ENCODE results near the gene APP.

DNA sequence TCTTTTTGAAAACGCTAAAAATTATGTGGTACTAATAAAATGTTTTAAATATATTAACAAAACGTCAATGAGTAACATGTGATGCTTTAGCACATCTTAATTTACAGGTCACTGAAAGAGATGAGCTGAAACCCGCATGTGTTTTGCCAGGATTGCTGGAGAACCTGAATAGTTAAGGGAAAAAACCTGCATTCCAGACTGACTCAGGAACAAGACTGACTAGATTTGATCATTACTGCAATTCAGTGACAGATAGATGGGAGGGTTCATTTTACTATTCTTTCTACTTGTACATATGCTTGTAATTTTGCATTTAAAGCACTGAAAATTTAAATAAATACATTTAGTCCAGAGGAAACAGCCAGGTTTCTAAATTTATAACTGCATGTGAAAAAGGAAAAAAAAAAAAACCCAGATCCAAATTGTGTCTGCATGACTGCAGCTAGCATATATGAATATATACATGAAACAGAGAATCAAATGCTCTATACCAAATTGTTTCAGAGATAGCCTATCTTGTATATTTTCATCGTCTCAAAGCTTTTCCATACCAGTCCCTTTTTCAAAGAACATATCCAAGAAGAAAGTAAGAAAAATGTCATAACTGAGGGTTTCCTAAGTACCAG, 71.7 kb downstream of the APP start:
- no peak for TF ChIP-seq YY1 (IDR thresholded peaks at IDR 0.05; ENCODE audit: low read depth)
- no peak for TF ChIP-seq EP300 (IDR thresholded peaks at IDR 0.05; ENCODE audit: borderline replicate concordance)
- no peak for TF ChIP-seq NFIC (IDR thresholded peaks at IDR 0.05)
- no peak for TF ChIP-seq TAF1 (IDR thresholded peaks at IDR 0.05; ENCODE audit: low read depth)
- no peak for TF ChIP-seq RAD21 (IDR thresholded peaks at IDR 0.05; ENCODE audit: low read depth)
- 0 out of 2 replicates have a peak, but pooled peaks have one; percentile 49 for TF ChIP-seq TEAD4 (IDR thresholded peaks at IDR 0.05)
- no peak for TF ChIP-seq CREB1 (IDR thresholded peaks at IDR 0.05; ENCODE audit: low read depth)
- no peak for TF ChIP-seq CEBPB (IDR thresholded peaks at IDR 0.05)
- TF ChIP-seq, protein P1, sequence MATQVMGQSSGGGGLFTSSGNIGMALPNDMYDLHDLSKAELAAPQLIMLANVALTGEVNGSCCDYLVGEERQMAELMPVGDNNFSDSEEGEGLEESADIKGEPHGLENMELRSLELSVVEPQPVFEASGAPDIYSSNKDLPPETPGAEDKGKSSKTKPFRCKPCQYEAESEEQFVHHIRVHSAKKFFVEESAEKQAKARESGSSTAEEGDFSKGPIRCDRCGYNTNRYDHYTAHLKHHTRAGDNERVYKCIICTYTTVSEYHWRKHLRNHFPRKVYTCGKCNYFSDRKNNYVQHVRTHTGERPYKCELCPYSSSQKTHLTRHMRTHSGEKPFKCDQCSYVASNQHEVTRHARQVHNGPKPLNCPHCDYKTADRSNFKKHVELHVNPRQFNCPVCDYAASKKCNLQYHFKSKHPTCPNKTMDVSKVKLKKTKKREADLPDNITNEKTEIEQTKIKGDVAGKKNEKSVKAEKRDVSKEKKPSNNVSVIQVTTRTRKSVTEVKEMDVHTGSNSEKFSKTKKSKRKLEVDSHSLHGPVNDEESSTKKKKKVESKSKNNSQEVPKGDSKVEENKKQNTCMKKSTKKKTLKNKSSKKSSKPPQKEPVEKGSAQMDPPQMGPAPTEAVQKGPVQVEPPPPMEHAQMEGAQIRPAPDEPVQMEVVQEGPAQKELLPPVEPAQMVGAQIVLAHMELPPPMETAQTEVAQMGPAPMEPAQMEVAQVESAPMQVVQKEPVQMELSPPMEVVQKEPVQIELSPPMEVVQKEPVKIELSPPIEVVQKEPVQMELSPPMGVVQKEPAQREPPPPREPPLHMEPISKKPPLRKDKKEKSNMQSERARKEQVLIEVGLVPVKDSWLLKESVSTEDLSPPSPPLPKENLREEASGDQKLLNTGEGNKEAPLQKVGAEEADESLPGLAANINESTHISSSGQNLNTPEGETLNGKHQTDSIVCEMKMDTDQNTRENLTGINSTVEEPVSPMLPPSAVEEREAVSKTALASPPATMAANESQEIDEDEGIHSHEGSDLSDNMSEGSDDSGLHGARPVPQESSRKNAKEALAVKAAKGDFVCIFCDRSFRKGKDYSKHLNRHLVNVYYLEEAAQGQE (IDR thresholded peaks at IDR 0.05; ENCODE audit: low read depth) = no peak

Measured in Ishikawa (cell line).